GM19467 (cell line): ENCODE data around the gene IPMK.
"Not testable (repeated sequence)": the region's sequence is repeated elsewhere in the genome, so short reads cannot be mapped to it uniquely, and the experiment has no call there.

Experiments used
- ATAC-seq: cut with Tn5 transposase; IDR thresholded peaks from one replicate; pipeline ENCODE4 v1.9.1; 2021; ENCODE audit warnings: mild to moderate bottlenecking, moderate library complexity; ENCODE audit not compliant: unreplicated experiment

IPMK gene

GRCh38 chr10:58229856-58230255, 37.8 kb downstream of the IPMK start:
- not testable (repeated sequence) for ATAC-seq

GRCh38 chr10:58225654-58226053, 42.0 kb downstream of the IPMK start:
- no peak for ATAC-seq

GRCh38 chr10:58220769-58221451, 46.8 kb downstream of the IPMK start:
- no peak for ATAC-seq

GRCh38 chr10:58219875-58220274, 47.8 kb downstream of the IPMK start:
- ATAC-seq, result no peak

- no peak for ATAC-seq
Measured at GRCh38 chr10:58217612-58218011, 50.1 kb downstream of the IPMK start.

- no peak for ATAC-seq
Measured at GRCh38 chr10:58212622-58213021, 55.1 kb downstream of the IPMK start.

GRCh38 chr10:58210160-58210559, 57.5 kb downstream of the IPMK start:
- no peak for ATAC-seq

GRCh38 chr10:58209669-58210068, 58.0 kb downstream of the IPMK start:
- no peak for ATAC-seq

- no peak for ATAC-seq
Measured at GRCh38 chr10:58206251-58206650, 61.4 kb downstream of the IPMK start.

- ATAC-seq, result peak; percentile 84
Measured at GRCh38 chr10:58201704-58202103, 66.0 kb downstream of the IPMK start.

GRCh38 chr10:58189269-58189668, 78.4 kb downstream of the IPMK start:
- ATAC-seq, result no peak

- no peak for ATAC-seq
Measured at GRCh38 chr10:58184120-58184670, 83.5 kb downstream of the IPMK start.

GRCh38 chr10:58180666-58181065, 87.0 kb downstream of the IPMK start:
- ATAC-seq, result no peak

GRCh38 chr10:58179238-58179637, 88.5 kb downstream of the IPMK start:
- ATAC-seq, result no peak

GRCh38 chr10:58178811-58179210, 88.9 kb downstream of the IPMK start:
- ATAC-seq, result no peak

GRCh38 chr10:58177362-58177947, 90.2 kb downstream of the IPMK start:
- no peak for ATAC-seq

- no peak for ATAC-seq
Measured at GRCh38 chr10:58175990-58176900, 91.4 kb downstream of the IPMK start.

- no peak for ATAC-seq
Measured at GRCh38 chr10:58174831-58175230, 92.9 kb downstream of the IPMK start.

GRCh38 chr10:58173391-58173790, 94.3 kb downstream of the IPMK start:
- no peak for ATAC-seq

GRCh38 chr10:58171146-58171545, 96.5 kb downstream of the IPMK start:
- ATAC-seq, result no peak

- no peak for ATAC-seq
Measured at GRCh38 chr10:58164517-58164916, 103.2 kb downstream of the IPMK start.
